Astrocyte of the spinal cord (primary cell): ENCODE data around the gene MED13L.
"Not testable (repeated sequence)": the region's sequence is repeated elsewhere in the genome, so short reads cannot be mapped to it uniquely, and the experiment has no call there.

Experiments
- DNase-seq: peaks from one replicate; pipeline ENCODE4 v3.0.0; 2011; ENCODE audit warnings: low read depth, low spot score
- H3K4me3 ChIP-seq: 2 replicates; pipeline ENCODE4 v1.5.1; 2011; ENCODE audit warnings: low read depth, mild to moderate bottlenecking, low read length, moderate library complexity
- CTCF ChIP-seq: IDR thresholded peaks from 2 replicates; pipeline ENCODE4 v1.5.1; 2012; ENCODE audit warnings: low read depth, mild to moderate bottlenecking, low read length, inconsistent platforms
- in situ Hi-C: cut with HindIII; loops from 2 replicates; pipeline ENCODE4 v1.10.0; 2017; ENCODE audit warnings: low sequenced_read_pairs

The MED13L gene

GRCh38 chr12:115979851-115980250 lies 297.6 kb downstream of the MED13L start:
- no peak overlapping the region for H3K4me3 ChIP-seq
- DNase-seq: no peak
- in situ Hi-C loops: no loop called here
- no peak for TF ChIP-seq CTCF

- in situ Hi-C loops: no loop called here
- DNase-seq: no peak
Measured at GRCh38 chr12:115979351-115979750, 298.1 kb downstream of the MED13L start.

GRCh38 chr12:115976829-115977228 lies 300.7 kb downstream of the MED13L start:
- H3K4me3 ChIP-seq, in situ Hi-C loops, DNase-seq: not testable (repeated sequence)

More at GRCh38 chr12:115979351-115979750, 298.1 kb downstream of the MED13L start:
- TF ChIP-seq CTCF: no peak
- no peak overlapping the region for H3K4me3 ChIP-seq

DNA sequence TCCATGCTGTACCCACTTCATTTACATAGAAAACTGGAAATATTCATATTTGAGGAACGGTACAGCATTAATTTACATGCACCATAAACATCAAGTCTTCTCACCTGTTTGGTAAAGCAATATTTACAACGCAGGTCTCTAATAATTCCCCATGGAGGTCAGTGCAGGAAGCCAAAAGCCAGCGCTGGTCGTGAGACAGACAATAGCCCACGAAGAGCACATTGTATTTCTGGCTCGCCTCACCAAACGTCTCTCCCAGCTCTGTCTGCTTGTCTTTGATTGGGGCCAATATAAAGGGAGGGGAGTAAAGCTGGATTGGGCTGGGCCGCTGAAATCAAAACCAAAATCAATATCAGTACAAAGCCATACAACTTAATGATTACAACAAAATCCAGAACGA lies 302.1 kb downstream of the MED13L start:
- in situ Hi-C loops: no loop called here
- no peak for DNase-seq
- H3K4me3 ChIP-seq: no peak overlapping the region
- no peak for TF ChIP-seq CTCF

GRCh38 chr12:115973968-115974724 lies 303.3 kb downstream of the MED13L start:
- no peak overlapping the region for H3K4me3 ChIP-seq
- no peak for DNase-seq
- in situ Hi-C loops: no loop called here
- TF ChIP-seq CTCF: no peak

DNA sequence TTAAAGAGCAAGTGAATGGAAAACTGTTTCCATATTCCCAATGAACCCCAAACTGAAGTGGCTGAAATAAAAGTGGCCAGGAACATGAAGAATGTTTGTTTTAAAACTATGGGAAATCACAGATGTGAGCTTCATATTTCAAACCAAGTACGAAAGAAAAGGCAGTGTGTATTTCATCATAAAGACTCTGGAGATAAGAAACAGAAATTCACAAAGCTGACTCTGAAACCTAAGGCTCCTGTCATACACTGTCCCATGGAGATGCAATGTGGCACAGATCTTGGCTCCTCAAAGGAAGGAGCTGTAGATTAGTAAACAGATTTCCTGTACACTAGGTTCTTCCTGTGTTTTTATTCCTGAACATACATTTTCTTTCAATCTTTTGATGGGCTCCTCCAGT lies 304.4 kb downstream of the MED13L start:
- no peak for TF ChIP-seq CTCF
- in situ Hi-C loops: no loop called here
- DNase-seq: no peak
- H3K4me3 ChIP-seq: no peak overlapping the region

DNA sequence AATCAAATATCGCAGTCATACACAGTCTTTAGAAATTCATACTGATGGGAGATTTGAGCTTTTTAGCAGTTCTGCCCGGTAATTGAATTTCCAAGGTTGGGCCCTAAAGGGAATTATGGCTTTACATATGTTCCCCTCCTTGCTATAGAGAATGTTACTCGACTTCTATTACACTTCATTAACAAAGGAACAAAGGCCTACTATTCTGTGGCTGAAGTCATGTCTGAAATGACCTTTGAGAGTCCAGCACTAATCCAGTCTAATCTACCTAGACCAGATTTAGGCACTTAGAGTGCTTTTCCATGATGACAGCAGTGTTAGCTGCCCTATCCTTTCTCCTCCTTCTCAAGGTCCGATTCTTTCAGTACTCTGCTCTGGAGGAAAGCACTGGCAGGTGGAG lies 305.3 kb downstream of the MED13L start:
- DNase-seq: no peak
- H3K4me3 ChIP-seq: no peak overlapping the region
- in situ Hi-C loops: no loop called here
- no peak for TF ChIP-seq CTCF
